DND-41 (cell line): ENCODE measurements around the gene TARDBP.

Experiments
- ATAC-seq: fragments of 200-7000 bp; cut with Tn5 transposase; 3 replicates; pipeline ENCODE4 v1.9.1; 2021; ENCODE audit warnings: low read depth; ENCODE audit not compliant: insufficient read depth
- DNase-seq: peaks from one replicate; pipeline ENCODE4 v3.0.0-alpha.2; 2020
- H2AFZ ChIP-seq: 2 replicates; pipeline ENCODE4 v1.6.0; 2012; ENCODE audit warnings: low read depth, low read length
- H3K27ac ChIP-seq: 2 replicates; pipeline ENCODE4 v1.5.1; 2012; ENCODE audit warnings: low read length, inconsistent platforms
- H3K27me3 ChIP-seq: fragments of 200-600 bp; sonication (generic); 2 replicates; pipeline ENCODE4 v1.6.0; 2012; ENCODE audit warnings: low read length, mild to moderate bottlenecking, inconsistent platforms; ENCODE audit not compliant: insufficient read depth, poor library complexity
- H3K36me3 ChIP-seq: 2 replicates; pipeline ENCODE4 v1.5.1; 2012; ENCODE audit warnings: low read length, inconsistent platforms; ENCODE audit not compliant: insufficient read depth
- H3K4me1 ChIP-seq: 2 replicates; pipeline ENCODE4 v1.5.1; 2012; ENCODE audit warnings: mild to moderate bottlenecking, low read length; ENCODE audit not compliant: insufficient read depth
- H3K4me2 ChIP-seq: 2 replicates; pipeline ENCODE4 v1.6.0; 2012; ENCODE audit warnings: mild to moderate bottlenecking, moderate library complexity, low read length, inconsistent platforms; ENCODE audit not compliant: insufficient read depth
- H3K4me3 ChIP-seq, 2 experiments: fragments of 200-600 bp in 1 of 2; shearing (Covaris generic) in 1 of 2; 2 replicates each; pipeline ENCODE4 v1.5.1; 2012 to 2016; ENCODE audit warnings: inconsistent platforms in 2 of 2, low read length in 2 of 2, mild to moderate bottlenecking in 2 of 2, low read depth in 1 of 2, moderate library complexity in 1 of 2
- H3K79me2 ChIP-seq: 2 replicates; pipeline ENCODE4 v1.6.0; 2012; ENCODE audit warnings: low read length, inconsistent platforms; ENCODE audit not compliant: insufficient read depth
- H3K9ac ChIP-seq: 2 replicates; pipeline ENCODE4 v1.6.0; 2012; ENCODE audit warnings: low read depth, mild to moderate bottlenecking, inconsistent platforms, low read length, moderate library complexity
- H3K9me3 ChIP-seq: 2 replicates; pipeline ENCODE4 v1.5.1; 2012; ENCODE audit warnings: low read length, moderate library complexity, mild to moderate bottlenecking, inconsistent platforms; ENCODE audit not compliant: insufficient read depth, severe bottlenecking
- H4K20me1 ChIP-seq: 2 replicates; pipeline ENCODE4 v1.6.0; 2012; ENCODE audit warnings: low read length; ENCODE audit not compliant: insufficient read depth
- EZH2 ChIP-seq: IDR thresholded peaks from 3 replicates; pipeline ENCODE4 v1.6.1; 2012; ENCODE audit warnings: borderline replicate concordance, low read depth, mild to moderate bottlenecking, moderate library complexity, low read length, inconsistent platforms; ENCODE audit not compliant: severe bottlenecking
- TF ChIP-seq, protein P1 (sequence below): IDR thresholded peaks from 2 replicates; pipeline ENCODE4 v1.5.1; 2012; ENCODE audit warnings: borderline replicate concordance, low read length, moderate library complexity, mild to moderate bottlenecking; ENCODE audit not compliant: poor library complexity, severe bottlenecking; ENCODE audit errors: extremely low read depth

Gene TARDBP

GRCh38 chr1:11019971-11020370 lies 7.5 kb downstream of the TARDBP start:
- no peak for DNase-seq

DNA sequence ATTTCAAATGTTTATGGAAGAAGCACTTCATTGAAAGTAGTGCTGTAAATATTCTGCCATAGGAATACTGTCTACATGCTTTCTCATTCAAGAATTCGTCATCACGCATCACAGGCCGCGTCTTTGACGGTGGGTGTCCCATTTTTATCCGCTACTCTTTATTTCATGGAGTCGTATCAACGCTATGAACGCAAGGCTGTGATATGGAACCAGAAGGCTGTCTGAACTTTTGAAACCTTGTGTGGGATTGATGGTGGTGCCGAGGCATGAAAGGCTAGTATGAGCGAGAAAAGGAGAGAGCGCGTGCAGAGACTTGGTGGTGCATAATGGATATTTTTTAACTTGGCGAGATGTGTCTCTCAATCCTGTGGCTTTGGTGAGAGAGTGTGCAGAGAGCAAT lies 10.7 kb downstream of the TARDBP start:
- DNase-seq (no peak), ATAC-seq (no peak)
- H3K36me3 ChIP-seq, result peaks cover 88% of the 10 kb centered on the region
- no peaks in the 10 kb centered on the region for H3K27me3 ChIP-seq
- H3K4me2 ChIP-seq, result no peak overlapping the region
- no peak overlapping the region for H3K9ac ChIP-seq
- H3K4me1 ChIP-seq, result no peaks in the 10 kb centered on the region
- no peaks in the 10 kb centered on the region for H3K9me3 ChIP-seq
- H3K27ac ChIP-seq, result no peak overlapping the region
- H3K4me3 ChIP-seq, result no peak overlapping the region
- peaks cover 38% of the 10 kb centered on the region; the same call in 1 of the 2 replicates for H4K20me1 ChIP-seq
- no peak for TF ChIP-seq EZH2
- TF ChIP-seq, protein P1, sequence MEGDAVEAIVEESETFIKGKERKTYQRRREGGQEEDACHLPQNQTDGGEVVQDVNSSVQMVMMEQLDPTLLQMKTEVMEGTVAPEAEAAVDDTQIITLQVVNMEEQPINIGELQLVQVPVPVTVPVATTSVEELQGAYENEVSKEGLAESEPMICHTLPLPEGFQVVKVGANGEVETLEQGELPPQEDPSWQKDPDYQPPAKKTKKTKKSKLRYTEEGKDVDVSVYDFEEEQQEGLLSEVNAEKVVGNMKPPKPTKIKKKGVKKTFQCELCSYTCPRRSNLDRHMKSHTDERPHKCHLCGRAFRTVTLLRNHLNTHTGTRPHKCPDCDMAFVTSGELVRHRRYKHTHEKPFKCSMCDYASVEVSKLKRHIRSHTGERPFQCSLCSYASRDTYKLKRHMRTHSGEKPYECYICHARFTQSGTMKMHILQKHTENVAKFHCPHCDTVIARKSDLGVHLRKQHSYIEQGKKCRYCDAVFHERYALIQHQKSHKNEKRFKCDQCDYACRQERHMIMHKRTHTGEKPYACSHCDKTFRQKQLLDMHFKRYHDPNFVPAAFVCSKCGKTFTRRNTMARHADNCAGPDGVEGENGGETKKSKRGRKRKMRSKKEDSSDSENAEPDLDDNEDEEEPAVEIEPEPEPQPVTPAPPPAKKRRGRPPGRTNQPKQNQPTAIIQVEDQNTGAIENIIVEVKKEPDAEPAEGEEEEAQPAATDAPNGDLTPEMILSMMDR, result no peak
- no peak overlapping the region for H2AFZ ChIP-seq
- peaks cover 11% of the 10 kb centered on the region for H3K79me2 ChIP-seq

More at GRCh38 chr1:11019971-11020370, 7.5 kb downstream of the TARDBP start:
- Histone ChIP-seq H3K27me3 (no peaks in the 10 kb centered on the region), H3K27ac (no peak overlapping the region), H3K36me3 (peaks cover 95% of the 10 kb centered on the region), H3K4me2 (no peak overlapping the region), H3K79me2 (peaks cover 31% of the 10 kb centered on the region), H4K20me1 (peaks cover 47% of the 10 kb centered on the region; the same call in 1 of the 2 replicates), H3K4me3 (no peak overlapping the region), H3K4me1 (peaks cover 14% of the 10 kb centered on the region; the same call in 1 of the 2 replicates), H3K9me3 (no peaks in the 10 kb centered on the region), H3K9ac (no peak overlapping the region), H2AFZ (no peak overlapping the region)
- no peak for TF ChIP-seq EZH2
- TF ChIP-seq, protein P1, result no peak
- no peak for ATAC-seq

GRCh38 chr1:11024154-11024873 lies 11.9 kb downstream of the TARDBP start:
- H3K27ac ChIP-seq, result no peak overlapping the region
- ATAC-seq (no peak), DNase-seq (no peak)
- no peak overlapping the region for H3K4me2 ChIP-seq
- H3K79me2 ChIP-seq, result no peaks in the 10 kb centered on the region; the same call in 1 of the 2 replicates
- H4K20me1 ChIP-seq, result peaks cover 29% of the 10 kb centered on the region; the same call in 1 of the 2 replicates
- H3K4me1 ChIP-seq, result no peaks in the 10 kb centered on the region
- TF ChIP-seq EZH2, result no peak
- TF ChIP-seq, protein P1, result no peak
- peaks cover 77% of the 10 kb centered on the region for H3K36me3 ChIP-seq
- no peaks in the 10 kb centered on the region for H3K9me3 ChIP-seq
- no peak overlapping the region for H3K4me3 ChIP-seq
- no peak overlapping the region for H2AFZ ChIP-seq
- H3K9ac ChIP-seq, result no peak overlapping the region
- no peaks in the 10 kb centered on the region for H3K27me3 ChIP-seq
